22Rv1 (cell line): ENCODE measurements around the gene STAC3.

Experiments
- CTCF ChIP-seq: fragments of 450-650 bp; IDR thresholded peaks from 2 replicates; pipeline ENCODE4 v1.5.1; 2017; ENCODE audit warnings: mild to moderate bottlenecking
- ZFX ChIP-seq: fragments of 450-650 bp; IDR thresholded peaks from 2 replicates; pipeline ENCODE4 v1.6.1; 2017; ENCODE audit warnings: antibody characterized with exemption, borderline replicate concordance

GRCh38 chr12:57254506-57255280 lies 3.7 kb upstream of the STAC3 start:
- TF ChIP-seq CTCF, result no peak
- TF ChIP-seq ZFX, result no peak
